Stimulated activated CD4-positive, alpha-beta T cell treated with anti-CD3 and anti-CD28 coated beads, Interleukin-4, amount 100 ng/mL, for 48 hours (primary cell): ENCODE data around the gene STMP1.
"Not testable (repeated sequence)": the region's sequence is repeated elsewhere in the genome, so short reads cannot be mapped to it uniquely, and the experiment has no call there.

Experiments
- DNase-seq, 2 donors: peaks; one replicate each; pipeline ENCODE4 v3.0.0-alpha.2; 2020; ENCODE audit warnings: low read depth in 2 of 2

The STMP1 gene

GRCh38 chr7:135664046-135664589 lies 1.8 kb downstream of the STMP1 start:
- no peak for DNase-seq

DNA sequence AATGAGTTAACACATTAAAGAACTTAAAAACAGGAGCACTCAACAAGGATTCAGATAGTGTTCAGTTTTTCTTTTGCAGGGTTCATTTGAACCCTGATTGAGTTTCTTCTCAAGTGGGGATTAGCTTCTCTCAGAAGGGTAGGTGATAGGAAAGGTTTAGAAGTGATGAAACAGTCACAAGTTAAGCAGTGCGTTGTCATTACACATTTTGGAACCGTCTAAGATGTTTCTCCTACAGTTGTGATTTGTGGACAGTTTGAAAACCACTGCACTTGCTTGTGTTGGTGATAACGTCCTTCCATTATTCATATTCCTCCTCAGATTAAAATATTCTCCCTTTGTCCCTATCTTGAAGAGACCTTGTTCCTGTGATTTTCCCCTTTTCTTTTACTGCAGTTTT lies 2.7 kb downstream of the STMP1 start:
- no peak for DNase-seq

- DNase-seq: no peak
Measured at GRCh38 chr7:135666156-135666555, 3.8 kb downstream of the STMP1 start.

- no peak for DNase-seq
Measured at GRCh38 chr7:135666846-135667245, 4.5 kb downstream of the STMP1 start.

DNA sequence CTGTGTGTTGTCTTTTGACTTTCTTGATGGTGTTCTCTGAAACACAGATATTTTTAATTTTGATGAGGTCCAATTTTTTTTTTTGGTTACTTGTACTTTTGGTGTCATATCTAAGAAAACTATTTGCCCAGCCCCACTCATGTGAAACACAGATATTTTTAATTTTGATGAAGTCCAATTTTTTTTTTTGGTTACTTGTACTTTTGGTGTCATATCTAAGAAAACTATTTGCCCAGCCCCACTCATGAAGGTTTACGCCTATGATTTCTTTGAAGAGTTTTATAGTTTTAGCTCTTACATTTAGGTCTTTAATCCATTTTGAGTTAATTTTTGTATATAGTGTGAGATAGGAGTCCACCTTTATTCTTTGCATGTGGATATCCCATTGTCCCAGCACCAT lies 5.3 kb downstream of the STMP1 start:
- not testable (repeated sequence) for DNase-seq

DNA sequence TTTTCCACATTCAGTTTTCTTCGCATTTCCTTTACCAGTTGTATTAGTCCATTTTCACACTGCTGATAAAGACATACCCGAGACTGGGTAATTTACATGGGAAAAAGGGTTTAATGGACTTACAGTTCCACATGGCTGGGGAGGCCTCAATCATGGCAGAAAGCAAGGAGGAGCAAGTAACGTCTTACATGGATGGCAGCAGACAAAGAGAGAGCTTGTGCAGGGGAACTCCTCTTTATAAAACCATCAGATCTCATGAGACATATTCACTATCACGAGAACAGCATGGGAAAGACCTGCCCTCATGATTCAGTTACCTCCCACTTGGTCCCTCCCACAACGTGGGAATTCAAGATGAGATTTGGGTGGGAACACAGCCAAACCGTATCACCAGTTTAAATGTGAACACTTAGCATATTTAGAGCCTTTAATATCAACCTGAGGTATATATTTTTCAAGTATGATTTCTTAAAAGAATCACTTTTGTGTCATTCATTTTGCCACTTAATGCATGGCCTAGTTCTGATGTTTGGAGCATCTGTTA lies 6.6 kb downstream of the STMP1 start:
- DNase-seq: not testable (repeated sequence)

- DNase-seq: no peak
Measured at GRCh38 chr7:135669774-135670173, 7.5 kb downstream of the STMP1 start.

DNA sequence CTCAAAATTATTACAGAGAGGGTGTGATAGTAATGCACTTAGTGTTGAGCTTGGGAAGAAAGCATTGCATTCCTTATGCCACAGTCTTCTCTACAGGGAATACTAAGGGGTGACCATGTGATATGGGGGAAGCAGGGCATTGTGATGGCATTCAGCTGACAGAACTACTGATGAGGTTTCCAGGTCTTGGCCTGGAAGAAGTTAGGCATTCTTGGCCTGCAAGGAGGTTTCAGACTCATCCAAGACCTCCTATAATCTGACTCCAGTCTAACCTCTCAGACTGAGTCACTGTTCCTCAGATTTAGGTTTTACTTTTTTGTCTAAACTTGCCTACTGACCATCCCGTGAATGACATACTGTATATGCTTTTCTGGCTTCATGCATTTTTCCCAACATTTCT lies 7.9 kb downstream of the STMP1 start:
- DNase-seq: no peak

- no peak for DNase-seq
Measured at GRCh38 chr7:135672560-135673359, 10.4 kb downstream of the STMP1 start.

DNA sequence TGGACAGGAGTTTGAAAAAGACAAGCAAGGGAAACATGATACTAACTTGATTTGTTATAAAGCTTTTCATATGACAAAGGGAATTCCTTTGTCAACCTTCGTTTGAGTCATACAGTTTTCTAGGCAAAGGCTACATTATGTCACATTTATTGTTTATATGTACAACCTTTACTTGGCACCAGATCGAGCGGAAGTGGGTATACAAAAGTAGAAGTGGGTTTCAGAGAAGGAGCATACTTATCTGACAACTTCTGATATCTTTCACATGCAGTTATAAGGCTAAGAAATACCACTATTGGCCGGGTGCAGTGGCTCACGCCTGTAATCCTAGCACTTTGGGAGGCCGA lies 11.0 kb downstream of the STMP1 start:
- no peak for DNase-seq

DNA sequence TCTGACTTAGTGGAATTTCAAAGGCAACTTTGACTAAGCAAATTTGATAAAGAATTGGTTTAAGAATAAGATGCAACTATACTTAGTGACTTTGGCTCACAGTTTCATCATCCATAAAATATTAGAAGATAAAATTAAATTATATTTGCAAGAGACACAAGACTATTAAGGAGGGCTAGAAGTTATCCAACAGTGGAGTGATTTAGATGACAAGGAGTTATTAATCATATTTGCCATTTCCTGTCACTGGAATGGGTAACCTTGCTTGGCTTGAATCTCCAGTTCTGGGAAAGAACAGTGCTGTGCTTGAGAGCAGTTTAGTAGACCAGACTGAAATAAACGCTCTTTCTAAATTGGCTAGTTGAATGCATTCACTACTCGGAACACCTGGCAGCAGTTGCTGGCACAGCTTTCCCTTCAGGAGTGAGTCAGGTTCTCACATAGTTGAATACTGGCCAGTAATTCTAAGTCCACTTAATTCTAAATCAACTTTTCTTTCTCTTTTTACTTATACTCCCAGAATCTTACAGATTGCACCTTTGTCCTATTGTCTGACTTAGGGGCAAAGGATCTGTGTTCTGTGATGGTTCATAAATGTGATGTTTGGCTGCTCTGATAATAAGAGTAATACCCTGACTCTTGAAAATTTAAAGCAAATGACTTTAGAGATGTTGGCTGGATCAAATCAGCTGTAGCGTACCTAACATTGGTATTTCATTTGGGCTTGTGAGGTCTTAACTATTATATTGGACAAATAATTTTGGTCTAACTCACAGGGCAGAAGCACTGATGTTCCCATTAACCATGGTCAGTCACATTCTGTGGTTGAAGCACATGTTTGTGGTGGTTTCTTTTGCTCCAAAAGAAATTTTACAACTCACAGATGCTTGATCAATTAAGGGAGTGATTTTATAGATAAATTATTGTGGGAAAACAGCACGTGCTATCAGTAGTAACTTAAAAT lies 16.6 kb downstream of the STMP1 start:
- no peak for DNase-seq

DNA sequence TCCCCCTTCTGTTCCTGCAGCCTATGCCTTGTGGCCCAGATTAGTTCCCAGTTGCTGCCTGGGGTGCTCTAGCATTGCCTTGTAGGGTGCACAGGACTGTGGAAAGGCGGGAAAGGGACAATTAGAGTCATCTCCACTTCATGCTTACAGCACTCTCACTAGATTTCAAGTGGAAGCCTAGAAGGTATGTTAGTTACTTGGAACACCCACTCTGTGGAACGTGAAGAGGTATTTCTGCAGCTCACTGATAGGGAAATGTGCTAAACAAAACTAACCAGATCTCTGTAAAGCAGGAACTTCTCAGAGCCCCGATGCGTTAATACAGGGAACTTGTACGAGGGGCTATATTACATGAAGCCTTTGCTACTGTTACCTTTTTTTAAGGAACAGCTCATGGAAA lies 19.4 kb downstream of the STMP1 start:
- no peak for DNase-seq

DNA sequence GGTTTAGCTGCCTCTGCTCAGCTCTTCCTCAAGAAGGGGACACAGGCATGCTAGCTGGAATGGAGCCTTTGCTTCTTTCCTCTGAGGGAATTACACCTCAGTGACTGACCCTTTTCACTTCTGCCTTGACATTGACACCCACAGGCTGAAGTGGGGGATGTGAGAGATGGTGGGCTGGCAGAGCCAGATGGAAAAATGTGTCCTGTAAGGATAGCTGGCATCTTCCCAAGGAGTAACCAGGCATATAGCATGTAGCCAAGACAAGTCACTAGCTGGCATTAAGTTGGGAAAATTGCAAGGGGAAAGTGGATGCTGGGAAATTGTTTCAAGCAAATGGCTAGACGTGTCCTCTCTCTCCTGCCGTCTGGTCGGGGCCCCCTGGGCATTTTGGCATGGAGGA lies 19.9 kb downstream of the STMP1 start:
- DNase-seq: no peak

GRCh38 chr7:135683609-135684008 lies 21.3 kb downstream of the STMP1 start:
- DNase-seq: no peak

- DNase-seq: no peak
Measured at GRCh38 chr7:135684136-135684535, 21.8 kb downstream of the STMP1 start.

DNA sequence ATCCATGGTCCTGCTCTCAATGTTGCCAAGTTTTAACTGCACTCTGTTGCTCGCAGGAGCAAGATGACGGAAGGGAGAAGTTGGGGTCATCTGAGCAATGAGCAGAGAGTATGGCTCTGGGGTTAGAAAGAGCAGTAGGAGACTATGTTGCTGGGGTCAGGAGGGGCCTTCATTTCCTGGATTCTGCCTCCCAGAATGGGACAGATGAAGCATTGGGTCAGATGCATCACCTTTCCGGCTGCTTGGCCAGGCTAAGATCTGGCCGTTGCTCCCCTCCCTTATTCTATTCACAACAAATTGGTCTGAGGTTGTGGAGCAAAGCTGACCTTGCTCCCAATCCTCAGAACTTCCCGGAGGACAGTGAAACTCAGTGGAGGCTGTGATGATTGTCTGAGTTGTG lies 22.4 kb downstream of the STMP1 start:
- DNase-seq: no peak

GRCh38 chr7:135685306-135686084 lies 23.2 kb downstream of the STMP1 start:
- no peak for DNase-seq

GRCh38 chr7:135687466-135687865 lies 25.2 kb downstream of the STMP1 start:
- no peak for DNase-seq

- no peak for DNase-seq
Measured at GRCh38 chr7:135690566-135690965, 28.3 kb downstream of the STMP1 start.

DNA sequence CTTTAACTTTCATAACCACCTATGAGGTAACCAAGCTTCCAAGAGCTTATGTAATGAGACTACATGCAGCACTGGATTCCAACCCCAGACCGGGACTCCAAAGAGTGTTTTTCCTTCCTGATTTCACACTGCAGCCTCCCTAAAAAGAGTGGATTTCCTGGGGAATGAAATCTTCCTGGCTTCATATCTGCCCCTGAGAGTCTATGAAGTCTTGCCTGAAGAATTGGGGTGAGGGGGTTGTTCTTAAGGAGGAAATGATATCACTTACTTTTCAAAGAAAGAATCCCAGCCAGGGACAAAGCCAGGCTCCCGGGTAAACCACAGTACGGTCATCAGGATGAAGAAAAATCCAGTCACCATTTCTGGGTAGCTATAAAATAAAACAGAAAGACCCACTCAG lies 29.7 kb downstream of the STMP1 start:
- no peak for DNase-seq

- DNase-seq: not testable (repeated sequence)
Measured at GRCh38 chr7:135692606-135693005, 30.3 kb downstream of the STMP1 start.

GRCh38 chr7:135693558-135693957 lies 31.2 kb downstream of the STMP1 start:
- no peak for DNase-seq
